ENCODE measurements around the gene KXD1. TPM values are rescaled to one million over a fixed set of nuclear protein-coding genes. Genes with fewer than 3 reads are reported as not detected.

Gene KXD1
- total RNA-seq, 4 donors from 2014 or later, result 65.5 to 104 (median 83.5) TPM

DNA sequence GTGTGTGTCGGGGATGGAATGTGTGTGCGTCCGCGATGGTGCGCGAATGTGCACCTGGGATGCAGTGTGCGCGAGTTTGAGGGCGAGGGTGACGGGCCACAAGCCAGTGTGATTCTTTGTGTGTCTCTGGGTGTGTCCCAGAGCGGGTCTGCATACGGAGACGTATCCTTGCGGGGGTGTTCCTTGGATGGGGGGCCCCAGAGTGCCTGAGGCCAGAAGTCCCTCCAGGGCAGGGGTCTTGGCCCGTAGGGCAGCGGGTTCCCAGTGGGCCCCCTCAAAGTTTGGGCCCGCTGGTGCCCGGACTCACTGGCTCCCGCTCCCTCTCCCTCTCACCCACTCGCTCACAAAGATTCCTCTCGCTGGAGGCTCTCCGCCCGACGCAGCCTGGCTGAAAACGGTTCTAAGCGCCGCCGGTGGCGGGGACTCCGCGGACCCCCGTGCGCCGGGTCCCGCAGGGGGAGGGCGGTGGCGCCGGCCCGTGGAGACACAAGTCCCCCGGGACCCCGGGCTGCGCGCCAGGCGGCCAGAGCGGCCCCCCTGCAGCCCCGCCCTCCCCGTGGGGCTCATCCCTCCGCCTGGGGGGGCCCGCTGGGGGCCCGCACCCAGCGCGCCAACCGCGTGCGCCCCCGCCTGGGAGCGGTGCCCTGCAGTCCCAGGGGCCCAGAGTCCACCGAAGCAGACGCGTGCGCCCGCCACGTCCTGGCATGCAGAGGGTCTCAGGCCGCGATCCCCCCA is 48.0 kb downstream of the KXD1 start:
- peaks cover 19 to 53% (median 24%) of the 10 kb centered on the region in 3 donors for H3K4me1 ChIP-seq
- no peaks in the 10 kb centered on the region for H3K9me3 ChIP-seq
- H3K4me3 ChIP-seq, result peak overlapping the region; percentile 28 to 63 (median 41)
- peak overlapping the region in 3 of 4 donors; percentile 48 to 52 (median 50) for H3K27ac ChIP-seq
- no peak for DNase-seq
- intact Hi-C loops (cut with DNase I), result no loop called here
- 0 to 11% methylated on average over 10 to 12 of the region's 65 CpGs for WGBS, 2 donors
- peaks cover 17 to 96% (median 22%) of the 10 kb centered on the region in 4 donors for H3K27me3 ChIP-seq
- H3K36me3 ChIP-seq, result no peaks in the 10 kb centered on the region
- no peak for TF ChIP-seq POLR2A (IDR thresholded peaks at IDR 0.05)
- TF ChIP-seq, protein P1, sequence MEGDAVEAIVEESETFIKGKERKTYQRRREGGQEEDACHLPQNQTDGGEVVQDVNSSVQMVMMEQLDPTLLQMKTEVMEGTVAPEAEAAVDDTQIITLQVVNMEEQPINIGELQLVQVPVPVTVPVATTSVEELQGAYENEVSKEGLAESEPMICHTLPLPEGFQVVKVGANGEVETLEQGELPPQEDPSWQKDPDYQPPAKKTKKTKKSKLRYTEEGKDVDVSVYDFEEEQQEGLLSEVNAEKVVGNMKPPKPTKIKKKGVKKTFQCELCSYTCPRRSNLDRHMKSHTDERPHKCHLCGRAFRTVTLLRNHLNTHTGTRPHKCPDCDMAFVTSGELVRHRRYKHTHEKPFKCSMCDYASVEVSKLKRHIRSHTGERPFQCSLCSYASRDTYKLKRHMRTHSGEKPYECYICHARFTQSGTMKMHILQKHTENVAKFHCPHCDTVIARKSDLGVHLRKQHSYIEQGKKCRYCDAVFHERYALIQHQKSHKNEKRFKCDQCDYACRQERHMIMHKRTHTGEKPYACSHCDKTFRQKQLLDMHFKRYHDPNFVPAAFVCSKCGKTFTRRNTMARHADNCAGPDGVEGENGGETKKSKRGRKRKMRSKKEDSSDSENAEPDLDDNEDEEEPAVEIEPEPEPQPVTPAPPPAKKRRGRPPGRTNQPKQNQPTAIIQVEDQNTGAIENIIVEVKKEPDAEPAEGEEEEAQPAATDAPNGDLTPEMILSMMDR (IDR thresholded peaks at IDR 0.05), result no peak

GRCh38 chr19:18606281-18607225 is 48.9 kb downstream of the KXD1 start, which contains the start of gene CRLF1:
CRLF1 (minus strand) TSS chr19:18606799; CDS start chr19:18606656, 143 bp downstream.
- Histone ChIP-seq H3K27me3 (peaks cover 18 to 97% (median 30%) of the 10 kb centered on the region in 4 donors), H3K4me3 (peak within 1 kb of the TSS; percentile 31 to 63 (median 41)), H3K27ac (peak within 1 kb of the TSS; percentile 5 to 54 (median 51)), H3K9me3 (no peaks in the 10 kb centered on the region), H3K4me1 (peaks cover 28 to 61% (median 33%) of the 10 kb centered on the region in 3 donors), H3K36me3 (no peaks in the 10 kb centered on the region)
- intact Hi-C loops (cut with DNase I), result no loop called here
- WGBS, 2 donors, result 0 to 6% methylated on average over 3 to 6 of the region's 116 CpGs
- no peak for TF ChIP-seq POLR2A (IDR thresholded peaks at IDR 0.05)
- TF ChIP-seq, protein P1 (IDR thresholded peaks at IDR 0.05), result no peak
- no peak for DNase-seq

DNA sequence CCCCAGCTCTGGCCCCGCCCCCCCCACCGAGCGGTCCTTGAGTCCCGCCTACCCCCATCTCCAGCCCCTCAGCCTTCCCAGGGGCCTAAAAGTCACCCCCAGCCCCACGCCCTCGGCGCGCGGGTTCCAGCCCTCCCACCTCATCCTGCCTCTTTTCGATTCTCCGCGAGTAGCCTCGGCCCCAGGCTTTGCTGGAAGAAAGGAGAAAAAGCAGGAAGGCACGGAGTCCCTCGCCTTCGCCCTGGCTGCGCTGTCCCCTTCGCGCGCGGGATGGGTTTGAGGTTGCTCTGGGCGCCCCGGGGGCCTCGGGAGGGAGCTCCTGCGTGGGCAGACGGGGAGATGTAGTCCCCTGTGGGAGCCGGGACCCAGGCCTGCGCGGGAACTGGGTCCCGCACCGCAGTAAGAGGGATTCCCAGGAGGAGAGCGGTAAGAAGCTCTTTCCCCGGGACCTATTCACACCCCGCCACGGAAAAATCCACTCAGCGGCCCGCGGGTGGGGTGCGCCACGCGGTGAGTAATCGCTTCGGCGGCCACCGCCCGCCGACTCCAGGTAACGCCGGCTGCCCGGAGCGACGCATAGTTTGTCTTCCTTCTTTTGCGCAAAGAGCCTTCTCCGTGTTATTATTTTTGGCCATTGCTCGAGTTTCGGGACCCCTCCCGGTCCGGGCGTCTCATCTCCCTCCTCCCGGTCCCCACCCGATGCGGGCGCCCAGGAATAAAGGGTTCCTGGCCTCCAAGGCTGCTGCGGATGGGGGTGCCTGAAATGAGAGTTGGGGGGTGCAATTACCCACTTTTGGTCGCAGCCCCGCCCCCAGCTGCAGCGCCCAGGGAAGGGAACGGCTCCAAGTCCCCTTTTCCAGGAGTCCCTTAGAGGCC is 49.8 kb downstream of the KXD1 start:
- no peak for DNase-seq
- H3K36me3 ChIP-seq, result no peaks in the 10 kb centered on the region
- peaks cover 22 to 97% (median 39%) of the 10 kb centered on the region in 4 donors for H3K27me3 ChIP-seq
- WGBS, 2 donors, result 0 to 1% methylated on average over 6 to 25 of the region's 68 CpGs
- H3K4me1 ChIP-seq, result peaks cover 36 to 70% (median 37%) of the 10 kb centered on the region in 3 donors
- intact Hi-C loops (cut with DNase I), result no loop called here
- TF ChIP-seq POLR2A (IDR thresholded peaks at IDR 0.05), result no peak
- TF ChIP-seq, protein P1 (IDR thresholded peaks at IDR 0.05), result no peak
- H3K4me3 ChIP-seq, result peak overlapping the region; percentile 12 to 63 (median 36)
- H3K27ac ChIP-seq, result peak overlapping the region; percentile 5 to 54 (median 32)
- no peaks in the 10 kb centered on the region for H3K9me3 ChIP-seq

DNA sequence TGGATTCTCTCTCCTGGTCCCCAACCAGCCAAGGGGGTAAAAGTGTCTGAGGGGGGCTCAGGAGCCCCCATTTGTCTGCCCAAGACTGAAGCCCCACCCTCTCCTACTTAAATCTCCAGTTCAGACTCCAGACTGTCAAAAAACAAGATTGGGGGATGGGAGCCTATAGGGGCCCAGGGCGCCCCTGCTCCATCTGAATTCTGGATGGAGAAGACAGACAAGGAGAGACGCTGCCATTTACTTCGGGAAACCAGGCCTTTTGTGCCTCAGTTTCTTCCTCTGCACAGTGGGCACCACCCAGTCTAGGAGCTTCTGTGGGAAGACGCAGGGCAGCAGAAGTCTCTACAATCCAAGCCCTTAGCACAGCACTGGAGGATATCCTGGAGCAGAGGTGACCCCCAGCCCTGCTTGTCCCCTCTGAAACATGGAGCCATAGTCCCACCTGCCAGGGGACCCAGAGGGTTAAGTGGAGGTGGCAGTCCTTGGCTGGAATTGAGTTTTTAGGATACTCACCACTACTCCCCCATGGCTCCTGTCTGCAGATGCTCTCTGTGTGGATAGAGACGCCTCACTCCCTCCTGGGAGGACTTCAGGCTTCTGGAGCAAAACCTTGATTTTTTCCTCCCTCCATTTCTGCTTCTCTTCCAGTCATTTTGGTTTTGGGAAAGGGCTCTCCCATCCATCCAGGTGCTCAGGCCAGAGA is 50.6 kb downstream of the KXD1 start:
- no peaks in the 10 kb centered on the region for H3K36me3 ChIP-seq
- H3K4me3 ChIP-seq, result peak overlapping the region in 3 of 4 donors; percentile 31 to 63 (median 41)
- no peak overlapping the region for H3K27ac ChIP-seq
- H3K4me1 ChIP-seq, result peaks cover 41 to 76% (median 45%) of the 10 kb centered on the region in 3 donors
- no peak for DNase-seq
- intact Hi-C loops (cut with DNase I), result no loop called here
- H3K27me3 ChIP-seq, result peaks cover 27 to 97% (median 41%) of the 10 kb centered on the region in 4 donors
- TF ChIP-seq, protein P1 (IDR thresholded peaks at IDR 0.05), result no peak
- no peak for TF ChIP-seq POLR2A (IDR thresholded peaks at IDR 0.05)
- 58 to 71% methylated on average over 3 to 5 of the region's 5 CpGs for WGBS, 2 donors
- no peaks in the 10 kb centered on the region for H3K9me3 ChIP-seq
